Measurements from ENCODE around the gene PLCB1.

PLCB1 gene

GRCh38 chr20:8652396-8652795 lies 520.3 kb downstream of the PLCB1 start:
- H3K27ac ChIP-seq (ENCODE audit: low read length) = no peak overlapping the region
- H3K9me3 ChIP-seq (ENCODE audit: insufficient read depth, low read length, severe bottlenecking) = no peaks in the 10 kb centered on the region
- H3K27me3 ChIP-seq (ENCODE audit: insufficient read depth, low read length, poor library complexity) = no peaks in the 10 kb centered on the region
- H3K4me2 ChIP-seq (ENCODE audit: insufficient read depth, low read length) = no peak overlapping the region
- H3K4me1 ChIP-seq (ENCODE audit: insufficient read depth, low read length) = no peaks in the 10 kb centered on the region
- no peaks in the 10 kb centered on the region for H3K79me2 ChIP-seq (ENCODE audit: insufficient read depth, low read length)
- H3K4me3 ChIP-seq (ENCODE audit: low read depth in 1 of 2, low read length in 2 of 2) = no peak overlapping the region
- H2AFZ ChIP-seq (ENCODE audit: low read depth, low read length) = no peak overlapping the region
- peaks cover 36% of the 10 kb centered on the region for H3K36me3 ChIP-seq (ENCODE audit: insufficient read depth, low read length)
- no peak for DNase-seq
- no peak for TF ChIP-seq EZH2 (IDR thresholded peaks at IDR 0.05; ENCODE audit: borderline replicate concordance, low read depth, low read length, severe bottlenecking)
- no peak for TF ChIP-seq CTCF (IDR thresholded peaks at IDR 0.05; ENCODE audit: borderline replicate concordance, extremely low read depth, low read length, poor library complexity, severe bottlenecking)
- no peaks in the 10 kb centered on the region for H4K20me1 ChIP-seq (ENCODE audit: insufficient read depth, low read length)
- no peak for ATAC-seq (ENCODE audit: insufficient read depth, low read depth)
- no peak overlapping the region for H3K9ac ChIP-seq (ENCODE audit: low read depth, low read length)

GRCh38 chr20:8654486-8654885 lies 522.4 kb downstream of the PLCB1 start:
- H3K9me3 ChIP-seq (ENCODE audit: insufficient read depth, low read length, severe bottlenecking) = no peaks in the 10 kb centered on the region
- no peak overlapping the region for H3K9ac ChIP-seq (ENCODE audit: low read depth, low read length)
- ATAC-seq (ENCODE audit: insufficient read depth, low read depth) (no peak), DNase-seq (no peak)
- no peaks in the 10 kb centered on the region for H3K27me3 ChIP-seq (ENCODE audit: insufficient read depth, low read length, poor library complexity)
- peaks cover 22% of the 10 kb centered on the region for H3K36me3 ChIP-seq (ENCODE audit: insufficient read depth, low read length)
- H3K4me3 ChIP-seq (ENCODE audit: low read depth in 1 of 2, low read length in 2 of 2) = no peak overlapping the region
- no peak overlapping the region for H2AFZ ChIP-seq (ENCODE audit: low read depth, low read length)
- no peaks in the 10 kb centered on the region for H4K20me1 ChIP-seq (ENCODE audit: insufficient read depth, low read length)
- no peaks in the 10 kb centered on the region for H3K79me2 ChIP-seq (ENCODE audit: insufficient read depth, low read length)
- H3K27ac ChIP-seq (ENCODE audit: low read length) = no peak overlapping the region
- no peaks in the 10 kb centered on the region for H3K4me1 ChIP-seq (ENCODE audit: insufficient read depth, low read length)
- TF ChIP-seq EZH2 (IDR thresholded peaks at IDR 0.05; ENCODE audit: borderline replicate concordance, low read depth, low read length, severe bottlenecking) (no peak), CTCF (IDR thresholded peaks at IDR 0.05; ENCODE audit: borderline replicate concordance, extremely low read depth, low read length, poor library complexity, severe bottlenecking) (no peak)
- H3K4me2 ChIP-seq (ENCODE audit: insufficient read depth, low read length) = no peak overlapping the region

- ATAC-seq (ENCODE audit: insufficient read depth, low read depth) = no peak
- Histone ChIP-seq H4K20me1 (ENCODE audit: insufficient read depth, low read length) (no peaks in the 10 kb centered on the region), H3K36me3 (ENCODE audit: insufficient read depth, low read length) (peaks cover 9% of the 10 kb centered on the region; the same call in 1 of the 2 replicates), H2AFZ (ENCODE audit: low read depth, low read length) (no peak overlapping the region), H3K9me3 (ENCODE audit: insufficient read depth, low read length, severe bottlenecking) (no peaks in the 10 kb centered on the region), H3K9ac (ENCODE audit: low read depth, low read length) (no peak overlapping the region), H3K27ac (ENCODE audit: low read length) (no peak overlapping the region), H3K4me3 (ENCODE audit: low read depth in 1 of 2, low read length in 2 of 2) (no peak overlapping the region), H3K79me2 (ENCODE audit: insufficient read depth, low read length) (no peaks in the 10 kb centered on the region), H3K4me1 (ENCODE audit: insufficient read depth, low read length) (no peaks in the 10 kb centered on the region), H3K27me3 (ENCODE audit: insufficient read depth, low read length, poor library complexity) (no peaks in the 10 kb centered on the region), H3K4me2 (ENCODE audit: insufficient read depth, low read length) (no peak overlapping the region)
- DNase-seq = no peak
- no peak for TF ChIP-seq EZH2 (IDR thresholded peaks at IDR 0.05; ENCODE audit: borderline replicate concordance, low read depth, low read length, severe bottlenecking)
- TF ChIP-seq CTCF (IDR thresholded peaks at IDR 0.05; ENCODE audit: borderline replicate concordance, extremely low read depth, low read length, poor library complexity, severe bottlenecking) = no peak
Measured at GRCh38 chr20:8656335-8656734, 524.3 kb downstream of the PLCB1 start.

- H3K79me2 ChIP-seq (ENCODE audit: insufficient read depth, low read length) = no peaks in the 10 kb centered on the region
- DNase-seq (no peak), ATAC-seq (ENCODE audit: insufficient read depth, low read depth) (no peak)
- no peaks in the 10 kb centered on the region for H3K27me3 ChIP-seq (ENCODE audit: insufficient read depth, low read length, poor library complexity)
- no peak overlapping the region for H3K9ac ChIP-seq (ENCODE audit: low read depth, low read length)
- no peak overlapping the region for H2AFZ ChIP-seq (ENCODE audit: low read depth, low read length)
- peaks cover 5% of the 10 kb centered on the region; the same call in 1 of the 2 replicates for H3K36me3 ChIP-seq (ENCODE audit: insufficient read depth, low read length)
- no peaks in the 10 kb centered on the region for H4K20me1 ChIP-seq (ENCODE audit: insufficient read depth, low read length)
- H3K4me3 ChIP-seq (ENCODE audit: low read depth in 1 of 2, low read length in 2 of 2) = no peak overlapping the region
- no peaks in the 10 kb centered on the region for H3K4me1 ChIP-seq (ENCODE audit: insufficient read depth, low read length)
- H3K9me3 ChIP-seq (ENCODE audit: insufficient read depth, low read length, severe bottlenecking) = no peaks in the 10 kb centered on the region
- no peak overlapping the region for H3K4me2 ChIP-seq (ENCODE audit: insufficient read depth, low read length)
- TF ChIP-seq EZH2 (IDR thresholded peaks at IDR 0.05; ENCODE audit: borderline replicate concordance, low read depth, low read length, severe bottlenecking) = no peak
- TF ChIP-seq CTCF (IDR thresholded peaks at IDR 0.05; ENCODE audit: borderline replicate concordance, extremely low read depth, low read length, poor library complexity, severe bottlenecking) = no peak
- no peak overlapping the region for H3K27ac ChIP-seq (ENCODE audit: low read length)
Measured at GRCh38 chr20:8657664-8658063, 525.6 kb downstream of the PLCB1 start.
